Effector memory CD4-positive, alpha-beta T cell (primary cell): ENCODE data around the gene UGT1A9.
"Not testable (repeated sequence)": the region's sequence is repeated elsewhere in the genome, so short reads cannot be mapped to it uniquely, and the experiment has no call there.

ENCODE experiments used
- DNase-seq, 3 donors: peaks; one replicate each; pipeline ENCODE4 v3.0.0-alpha.2; 2020
- H3K27ac ChIP-seq: 2 replicates; pipeline ENCODE4 v1.7.0; 2013; ENCODE audit warnings: mild to moderate bottlenecking, low read length, moderate library complexity; ENCODE audit not compliant: insufficient read depth, poor library complexity, severe bottlenecking
- H3K27me3 ChIP-seq: replicated peaks from 2 replicates; pipeline ENCODE4 v1.7.0; 2013; ENCODE audit warnings: mild to moderate bottlenecking, low read length; ENCODE audit not compliant: insufficient read depth, control insufficient read depth, poor library complexity, severe bottlenecking
- H3K36me3 ChIP-seq: 2 replicates; pipeline ENCODE4 v1.7.0; 2013; ENCODE audit warnings: mild to moderate bottlenecking, low read length, moderate library complexity; ENCODE audit not compliant: control insufficient read depth, insufficient read depth
- H3K4me1 ChIP-seq: 2 replicates; pipeline ENCODE4 v1.7.0; 2013; ENCODE audit warnings: low read length, mild to moderate bottlenecking; ENCODE audit not compliant: control insufficient read depth, insufficient read depth, poor library complexity, severe bottlenecking
- H3K4me3 ChIP-seq: 2 replicates; pipeline ENCODE4 v1.7.0; 2013; ENCODE audit warnings: low read length, low read depth, mild to moderate bottlenecking; ENCODE audit not compliant: insufficient read depth, poor library complexity, severe bottlenecking
- H3K9me3 ChIP-seq: 2 replicates; pipeline ENCODE4 v1.7.0; 2013; ENCODE audit warnings: mild to moderate bottlenecking, low read length, moderate library complexity; ENCODE audit not compliant: control insufficient read depth

Gene UGT1A9

DNA sequence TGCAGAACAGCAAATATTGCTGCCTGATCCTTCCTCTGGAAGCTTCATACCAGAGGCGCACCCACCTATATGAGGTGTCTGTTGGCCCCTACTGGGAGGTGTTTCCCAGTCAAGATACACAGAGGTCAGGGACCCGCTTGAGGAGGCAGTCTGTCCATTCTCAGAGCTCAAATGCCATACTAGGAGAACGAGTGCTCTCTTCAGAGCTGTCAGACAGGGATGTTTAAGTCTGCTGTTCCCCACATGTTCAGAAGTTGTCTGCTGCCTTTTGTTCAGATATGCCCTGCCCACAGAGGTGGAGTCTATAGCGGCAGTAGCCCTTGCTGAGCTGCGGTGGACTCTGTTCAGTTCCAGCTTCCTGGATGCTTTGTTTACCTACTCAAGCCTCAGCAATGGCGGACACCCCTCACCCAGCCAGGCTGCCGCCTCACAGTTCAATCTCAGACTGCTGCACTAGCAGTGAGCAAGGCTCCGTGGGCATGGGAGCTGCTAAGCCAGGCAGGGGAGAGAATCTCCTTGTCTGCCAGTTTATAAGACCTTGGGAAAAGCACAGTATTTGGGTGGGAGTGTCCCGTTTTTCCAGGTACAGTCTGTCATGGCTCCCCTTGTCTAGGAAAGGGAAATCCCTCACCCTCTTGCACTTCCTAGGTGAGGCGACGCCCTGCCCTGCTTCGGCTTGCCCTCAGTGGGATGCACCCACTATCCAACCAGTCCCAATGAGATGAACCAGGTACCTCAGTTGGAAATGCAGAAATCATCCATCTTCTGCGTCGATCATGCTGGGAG, 65.4 kb downstream of the UGT1A9 start:
- not testable (repeated sequence) for DNase-seq, H3K9me3 ChIP-seq, H3K27me3 ChIP-seq, H3K27ac ChIP-seq, H3K4me1 ChIP-seq, H3K4me3 ChIP-seq, H3K36me3 ChIP-seq

DNA sequence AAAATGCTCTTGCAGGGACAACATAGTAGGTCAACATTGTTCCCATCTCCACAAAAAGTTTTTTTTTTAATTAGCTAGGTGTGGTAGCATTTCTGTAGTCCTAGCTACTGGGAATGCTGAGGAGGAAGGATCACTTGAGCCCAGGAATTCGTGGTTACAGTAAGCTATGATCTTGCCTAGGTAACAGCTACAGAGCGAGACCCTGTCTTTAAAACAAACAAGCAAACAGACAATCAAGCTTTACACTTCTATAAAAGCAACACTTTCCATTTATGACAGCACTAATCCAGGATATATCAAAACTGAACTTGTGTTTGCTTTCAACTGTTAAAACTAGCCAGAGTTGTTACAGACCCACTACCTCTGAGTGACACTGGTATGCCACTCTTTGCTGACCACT, 69.2 kb downstream of the UGT1A9 start:
- no peaks in the 10 kb centered on the region for H3K27me3 ChIP-seq
- no peak overlapping the region for H3K27ac ChIP-seq
- H3K36me3 ChIP-seq = no peaks in the 10 kb centered on the region
- H3K4me3 ChIP-seq = no peak overlapping the region
- no peak for DNase-seq
- H3K9me3 ChIP-seq = no peaks in the 10 kb centered on the region
- H3K4me1 ChIP-seq = no peaks in the 10 kb centered on the region

GRCh38 chr2:233743464-233744259, 72.0 kb downstream of the UGT1A9 start:
- Histone ChIP-seq H3K4me3 (no peak overlapping the region), H3K27ac (no peak overlapping the region), H3K4me1 (no peaks in the 10 kb centered on the region), H3K9me3 (no peaks in the 10 kb centered on the region), H3K36me3 (no peaks in the 10 kb centered on the region), H3K27me3 (no peaks in the 10 kb centered on the region)
- DNase-seq = no peak

DNA sequence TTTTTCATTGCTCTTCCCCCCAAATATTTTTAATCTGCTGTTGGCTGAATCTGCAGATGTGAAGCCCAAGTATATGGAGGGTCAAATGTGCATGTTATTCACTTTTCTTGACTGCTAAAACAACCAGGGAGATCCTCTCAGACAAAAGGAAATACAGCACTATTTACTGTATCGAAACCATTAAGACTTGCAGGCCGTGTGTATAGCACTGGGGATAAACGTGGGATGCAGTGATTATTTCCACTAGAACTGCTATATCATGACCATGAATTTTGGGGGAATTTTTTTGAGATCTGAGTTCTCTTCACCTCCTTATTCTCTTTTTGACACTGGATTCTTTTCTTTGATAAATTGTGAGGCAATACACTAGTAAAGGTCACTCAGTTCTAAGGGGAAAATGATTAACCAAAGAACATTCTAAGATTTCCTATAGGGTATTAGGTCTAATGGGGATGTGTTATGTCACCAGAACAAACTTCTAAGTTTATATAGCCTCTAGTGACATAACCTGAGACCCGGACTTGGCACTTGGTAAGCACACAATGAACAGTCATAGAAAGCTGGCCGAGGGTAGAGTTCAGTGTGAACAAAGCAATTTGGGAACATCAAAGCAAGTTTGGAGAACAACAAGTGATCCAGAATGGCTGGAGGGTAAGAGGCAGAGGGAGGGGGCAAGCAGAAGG, 73.5 kb downstream of the UGT1A9 start:
- Histone ChIP-seq H3K27me3 (no peaks in the 10 kb centered on the region), H3K4me3 (no peak overlapping the region), H3K9me3 (no peaks in the 10 kb centered on the region), H3K4me1 (no peaks in the 10 kb centered on the region), H3K36me3 (no peaks in the 10 kb centered on the region), H3K27ac (no peak overlapping the region)
- no peak for DNase-seq

GRCh38 chr2:233745838-233746237, 74.1 kb downstream of the UGT1A9 start:
- not testable (repeated sequence) for DNase-seq, H3K4me3 ChIP-seq, H3K4me1 ChIP-seq, H3K9me3 ChIP-seq, H3K27me3 ChIP-seq, H3K36me3 ChIP-seq, H3K27ac ChIP-seq

- Histone ChIP-seq H3K27me3 (no peaks in the 10 kb centered on the region), H3K4me1 (no peaks in the 10 kb centered on the region), H3K9me3 (no peaks in the 10 kb centered on the region), H3K36me3 (no peaks in the 10 kb centered on the region), H3K4me3 (no peak overlapping the region), H3K27ac (no peak overlapping the region)
- no peak for DNase-seq
Measured at GRCh38 chr2:233746475-233747282, 75.0 kb downstream of the UGT1A9 start.

GRCh38 chr2:233747283-233747544, 75.5 kb downstream of the UGT1A9 start:
- H3K9me3 ChIP-seq = no peaks in the 10 kb centered on the region
- DNase-seq = no peak
- H3K4me1 ChIP-seq = no peaks in the 10 kb centered on the region
- H3K27me3 ChIP-seq = no peaks in the 10 kb centered on the region
- H3K36me3 ChIP-seq = no peaks in the 10 kb centered on the region
- no peak overlapping the region for H3K4me3 ChIP-seq
- H3K27ac ChIP-seq = no peak overlapping the region

- H3K9me3 ChIP-seq, H3K4me3 ChIP-seq, DNase-seq, H3K27me3 ChIP-seq, H3K4me1 ChIP-seq, H3K27ac ChIP-seq, H3K36me3 ChIP-seq: not testable (repeated sequence)
Measured at GRCh38 chr2:233750689-233751088, 79.0 kb downstream of the UGT1A9 start.

DNA sequence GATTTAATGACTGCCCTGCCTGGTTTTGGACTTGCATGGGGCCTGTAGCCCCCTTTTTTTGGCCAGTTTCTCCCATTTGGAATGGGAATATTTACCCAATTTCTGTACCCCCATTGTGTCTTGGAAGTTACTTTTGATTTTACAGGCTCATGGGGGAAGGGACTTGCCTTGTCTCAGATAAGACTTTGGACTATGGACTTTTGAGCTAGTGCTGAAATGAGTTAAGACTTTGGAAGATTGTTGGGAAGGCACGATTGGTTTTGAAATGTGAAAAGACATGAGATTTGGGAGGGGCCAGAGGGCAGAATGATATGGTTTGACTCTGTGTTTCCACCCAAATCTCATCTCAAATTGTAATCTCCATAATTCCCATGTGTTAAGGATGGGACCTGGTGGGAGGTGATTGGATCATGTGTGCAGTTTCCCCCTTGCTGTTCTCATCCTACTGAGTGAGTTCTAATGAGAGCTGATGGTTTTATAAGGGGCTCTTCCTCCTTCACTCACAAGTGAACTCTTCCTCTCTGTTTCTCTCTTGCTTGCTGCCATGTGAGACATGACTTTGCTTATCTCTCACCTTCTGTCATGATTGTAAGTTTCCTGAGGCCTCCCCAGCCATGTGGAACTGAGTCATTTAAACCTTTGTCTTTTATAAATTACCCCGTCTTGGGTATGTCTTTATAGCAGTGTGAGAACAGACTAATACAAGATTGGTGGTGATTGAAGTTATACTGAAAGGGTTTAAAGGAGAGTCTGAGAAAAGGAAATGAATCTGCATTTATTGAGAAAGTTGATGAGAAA, 79.7 kb downstream of the UGT1A9 start:
- H3K4me3 ChIP-seq, H3K27me3 ChIP-seq, H3K4me1 ChIP-seq, DNase-seq, H3K9me3 ChIP-seq, H3K27ac ChIP-seq, H3K36me3 ChIP-seq: not testable (repeated sequence)
